GM10266 (cell line): ENCODE results near the gene OVCH1.

ENCODE experiments used
- DNase-seq: peaks from one replicate; pipeline ENCODE4 v3.0.0; 2012; ENCODE audit errors: extremely low spot score
- TF ChIP-seq, protein P1 (sequence below): IDR thresholded peaks from 2 replicates; pipeline ENCODE4 v1.5.1; 2012; ENCODE audit warnings: mild to moderate bottlenecking, low read depth; ENCODE audit not compliant: control insufficient read depth, insufficient read depth; ENCODE audit errors: missing control alignments

Gene OVCH1

DNA sequence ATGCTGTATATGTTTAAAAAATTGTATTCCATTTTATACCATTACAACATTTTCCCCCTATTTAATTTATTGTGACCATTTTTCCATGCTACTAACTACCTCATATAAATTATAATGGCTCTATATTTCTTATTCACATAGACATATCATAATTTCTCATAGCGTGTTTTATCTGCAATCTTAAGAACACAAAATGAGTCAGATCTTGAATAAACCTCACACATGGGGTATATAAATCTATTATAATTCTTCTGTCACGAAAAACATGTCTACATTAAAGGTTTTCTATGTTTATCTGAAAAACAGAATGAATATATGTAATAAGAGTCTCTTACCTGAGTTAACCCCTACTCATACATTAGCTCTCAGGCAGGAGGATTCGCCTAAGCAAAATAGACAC lies 66.0 kb downstream of the OVCH1 start:
- DNase-seq = no peak
- TF ChIP-seq, protein P1, sequence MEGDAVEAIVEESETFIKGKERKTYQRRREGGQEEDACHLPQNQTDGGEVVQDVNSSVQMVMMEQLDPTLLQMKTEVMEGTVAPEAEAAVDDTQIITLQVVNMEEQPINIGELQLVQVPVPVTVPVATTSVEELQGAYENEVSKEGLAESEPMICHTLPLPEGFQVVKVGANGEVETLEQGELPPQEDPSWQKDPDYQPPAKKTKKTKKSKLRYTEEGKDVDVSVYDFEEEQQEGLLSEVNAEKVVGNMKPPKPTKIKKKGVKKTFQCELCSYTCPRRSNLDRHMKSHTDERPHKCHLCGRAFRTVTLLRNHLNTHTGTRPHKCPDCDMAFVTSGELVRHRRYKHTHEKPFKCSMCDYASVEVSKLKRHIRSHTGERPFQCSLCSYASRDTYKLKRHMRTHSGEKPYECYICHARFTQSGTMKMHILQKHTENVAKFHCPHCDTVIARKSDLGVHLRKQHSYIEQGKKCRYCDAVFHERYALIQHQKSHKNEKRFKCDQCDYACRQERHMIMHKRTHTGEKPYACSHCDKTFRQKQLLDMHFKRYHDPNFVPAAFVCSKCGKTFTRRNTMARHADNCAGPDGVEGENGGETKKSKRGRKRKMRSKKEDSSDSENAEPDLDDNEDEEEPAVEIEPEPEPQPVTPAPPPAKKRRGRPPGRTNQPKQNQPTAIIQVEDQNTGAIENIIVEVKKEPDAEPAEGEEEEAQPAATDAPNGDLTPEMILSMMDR = no peak

DNA sequence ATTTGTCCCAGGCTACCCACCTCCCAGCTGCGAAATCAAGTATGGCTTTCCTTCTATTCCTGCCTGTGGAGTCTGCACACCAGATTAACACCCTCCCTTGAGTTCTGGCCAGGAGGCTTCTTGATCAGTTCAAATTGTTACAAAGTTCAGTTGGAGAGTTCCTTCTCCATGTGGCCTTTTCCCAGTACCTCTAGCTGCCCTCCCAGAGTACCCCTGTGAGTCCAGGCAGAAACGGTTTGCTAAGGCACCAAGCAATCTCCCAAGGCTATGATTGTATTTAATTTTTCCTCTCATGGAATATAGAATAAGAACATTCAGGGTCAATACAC lies 66.8 kb downstream of the OVCH1 start:
- no peak for DNase-seq
- TF ChIP-seq, protein P1 = no peak

DNA sequence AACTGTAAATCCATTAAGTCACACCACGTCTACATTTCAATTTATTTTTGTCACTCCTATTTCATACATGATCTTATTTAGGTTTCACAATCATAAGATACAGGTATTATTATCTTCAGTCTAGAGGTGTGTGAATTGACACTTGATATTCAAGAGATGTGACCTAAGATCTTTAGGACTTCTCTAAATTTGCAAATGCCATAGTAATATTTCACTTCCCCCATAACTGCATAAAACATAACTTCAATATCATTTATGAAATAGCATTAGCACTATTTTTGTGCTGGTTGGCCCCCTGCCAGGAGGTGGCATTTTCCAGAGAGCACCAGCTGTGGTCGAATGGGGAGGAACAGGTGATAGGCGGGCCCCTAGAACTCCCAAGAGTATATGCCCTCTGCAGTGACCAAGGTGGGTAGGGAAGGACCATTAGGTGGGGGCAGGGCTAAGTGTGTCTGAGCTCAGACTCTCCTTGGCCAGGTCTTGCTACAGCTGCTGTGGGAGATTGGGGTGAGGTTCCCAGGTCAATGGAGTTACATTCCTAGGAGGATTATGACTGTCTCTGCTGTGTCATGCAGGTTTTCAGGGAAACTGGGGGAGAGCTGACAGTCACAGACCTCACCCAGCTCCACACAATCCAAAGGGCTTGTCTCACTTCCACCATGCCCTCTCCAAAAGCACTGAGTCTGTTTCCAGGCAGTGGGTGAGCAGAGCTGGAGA lies 67.3 kb downstream of the OVCH1 start:
- TF ChIP-seq, protein P1 = no peak
- DNase-seq = no peak

DNA sequence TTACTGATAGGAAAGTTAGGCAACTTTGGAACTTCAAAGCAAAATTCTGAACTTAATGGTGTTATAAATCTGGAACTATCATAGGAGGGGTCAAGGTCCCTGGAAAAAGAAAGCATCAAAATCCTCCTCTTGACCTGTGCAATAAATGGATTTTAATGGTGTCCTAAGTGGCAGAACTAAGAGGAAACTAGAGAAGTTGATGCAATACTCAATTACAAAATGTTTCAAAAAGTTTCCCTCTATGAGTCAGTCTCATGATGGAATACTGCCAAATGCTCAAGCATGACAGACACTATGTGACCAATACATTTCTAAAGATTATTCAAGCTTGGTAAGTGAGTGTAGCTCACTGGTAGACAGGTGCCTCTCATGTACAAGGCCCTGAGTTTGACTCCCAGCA lies 68.9 kb downstream of the OVCH1 start:
- TF ChIP-seq, protein P1 = no peak
- DNase-seq = no peak

DNA sequence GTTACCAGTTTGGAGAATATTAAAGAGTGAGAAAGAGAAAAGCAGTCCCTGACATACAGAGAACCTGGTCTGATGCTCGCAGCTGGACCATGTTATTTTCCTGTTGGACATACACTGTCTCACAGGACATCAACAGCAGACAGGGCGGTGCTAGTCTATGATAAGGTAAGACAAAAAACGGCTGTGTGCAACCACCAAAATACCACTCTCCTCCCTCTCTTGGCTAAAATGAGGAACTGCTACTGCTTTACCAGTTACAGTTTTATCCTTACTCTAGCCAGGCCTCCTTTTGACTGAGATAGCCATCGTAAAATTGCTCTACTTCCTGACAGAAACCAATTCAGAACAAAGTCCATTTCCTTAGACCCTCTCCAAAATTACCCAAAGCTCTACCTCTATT lies 69.5 kb downstream of the OVCH1 start:
- TF ChIP-seq, protein P1 = peak; percentile 30
- DNase-seq = peak; percentile 49

DNA sequence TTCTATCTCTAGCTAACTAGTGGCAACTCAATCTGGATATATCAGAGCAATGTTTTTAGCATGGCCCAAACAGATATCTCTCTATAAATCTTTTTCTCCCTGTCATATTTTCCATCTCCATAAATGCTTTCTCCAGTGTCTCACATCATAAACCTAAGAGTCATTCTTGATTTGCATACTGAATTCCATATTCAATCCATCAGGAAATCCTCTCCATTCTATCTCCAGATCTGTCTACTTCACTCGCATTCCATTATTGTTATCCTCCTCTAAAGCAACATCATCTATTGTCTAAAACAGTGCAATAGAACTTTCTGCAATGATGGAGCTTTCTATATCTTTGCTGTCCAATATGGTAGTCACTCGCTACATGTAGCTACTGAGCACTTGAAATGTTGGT lies 71.0 kb downstream of the OVCH1 start:
- DNase-seq = no peak
- TF ChIP-seq, protein P1 = no peak

DNA sequence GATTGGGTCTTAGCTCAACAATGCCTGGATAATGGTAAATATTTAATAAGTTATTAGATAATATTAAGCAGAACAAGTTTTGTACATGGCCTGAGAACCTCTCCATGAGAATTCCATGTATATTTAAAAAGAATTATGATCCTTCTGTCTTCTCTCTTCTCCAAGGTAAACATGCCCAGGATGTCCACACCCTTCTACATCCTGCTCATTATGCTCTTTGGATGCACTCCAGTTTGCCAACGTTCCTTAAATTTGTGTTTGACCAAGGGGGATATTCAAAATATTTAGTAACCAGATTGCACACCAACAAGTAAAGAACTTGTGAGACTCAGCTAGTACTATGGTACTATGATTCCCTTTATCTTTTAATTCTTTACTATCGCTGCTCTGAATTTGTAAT lies 71.8 kb downstream of the OVCH1 start:
- DNase-seq = no peak
- TF ChIP-seq, protein P1 = no peak
